Activated naive CD8-positive, alpha-beta T cell treated with anti-CD3 and anti-CD28 coated beads, Interleukin-2, amount 50 U/mL, for 24 hours (primary cell): Measurements from ENCODE around the gene AGPAT4.
A peak's percentile ranks its signal among the peaks of the same experiment; 100 is the strongest.

Source experiments
- ATAC-seq: fragments of 150-1000 bp; cut with Tn5 transposase; one replicate; pipeline ENCODE4 v1.10.0; 2021
- DNase-seq: peaks from one replicate; pipeline ENCODE4 v3.0.0; 2021
- H3K27ac Mint-ChIP-seq: one replicate; pipeline ENCODE4 v1.8.0; 2021; ENCODE audit warnings: mild to moderate bottlenecking, mixed read lengths
- H3K27me3 Mint-ChIP-seq: one replicate; pipeline ENCODE4 v1.8.0; 2021; ENCODE audit warnings: mixed read lengths
- H3K36me3 Mint-ChIP-seq: one replicate; pipeline ENCODE4 v1.8.0; 2021; ENCODE audit warnings: low read depth, mixed read lengths
- H3K4me1 Mint-ChIP-seq: one replicate; pipeline ENCODE4 v1.8.0; 2021; ENCODE audit warnings: mixed read lengths
- H3K4me3 Mint-ChIP-seq: one replicate; pipeline ENCODE4 v1.8.0; 2021; ENCODE audit warnings: mild to moderate bottlenecking, moderate library complexity, mixed read lengths
- H3K9me3 Mint-ChIP-seq: one replicate; pipeline ENCODE4 v1.8.0; 2021; ENCODE audit warnings: mixed read lengths

The AGPAT4 gene

DNA sequence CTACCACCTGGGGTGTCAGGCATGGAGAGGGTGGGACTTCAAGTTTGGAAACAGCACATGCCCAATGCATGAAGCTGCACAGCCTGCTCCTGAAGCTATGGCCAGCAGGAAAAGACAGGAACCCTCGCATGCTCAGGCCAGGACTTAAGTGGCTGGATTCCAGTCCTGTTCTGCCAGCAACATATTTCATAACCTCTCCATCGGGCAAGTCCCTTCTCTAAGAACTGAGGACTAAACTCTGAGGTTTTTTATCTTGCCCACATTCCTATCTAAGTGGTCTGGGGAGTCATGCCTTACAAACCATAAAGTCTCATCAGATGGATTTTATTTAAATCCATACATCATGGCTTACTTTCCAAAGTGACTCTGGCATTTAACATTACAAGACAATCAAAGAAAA, 27.5 kb upstream of the AGPAT4 start:
- DNase-seq (no peak), ATAC-seq (no peak)
- Mint-ChIP-seq H3K27ac (no peak overlapping the region), H3K36me3 (no peaks in the 10 kb centered on the region), H3K4me3 (no peak overlapping the region), H3K9me3 (no peaks in the 10 kb centered on the region), H3K4me1 (no peaks in the 10 kb centered on the region), H3K27me3 (peaks cover 1% of the 10 kb centered on the region)

DNA sequence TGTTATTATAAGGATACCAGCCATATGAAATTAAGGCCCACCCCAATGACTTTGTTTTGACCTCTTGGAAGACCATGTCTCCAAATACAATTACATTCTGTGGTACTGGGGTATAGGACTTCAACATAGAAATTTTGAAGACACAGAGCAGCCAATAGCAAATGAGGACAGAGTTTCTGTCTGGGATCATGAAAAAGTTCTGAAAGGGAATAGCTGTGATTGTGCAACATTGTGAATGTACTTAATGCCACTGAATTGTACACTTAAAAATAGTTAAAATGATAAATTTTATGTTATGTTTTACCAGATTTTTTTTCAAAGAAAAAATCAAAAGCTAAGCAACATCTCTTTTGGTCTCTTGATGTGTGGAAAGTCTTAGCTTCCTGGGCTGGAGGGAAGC, 27.0 kb upstream of the AGPAT4 start:
- Mint-ChIP-seq H3K9me3 (no peaks in the 10 kb centered on the region), H3K27ac (no peak overlapping the region), H3K4me1 (no peaks in the 10 kb centered on the region), H3K36me3 (no peaks in the 10 kb centered on the region), H3K4me3 (no peak overlapping the region), H3K27me3 (peaks cover 1% of the 10 kb centered on the region)
- DNase-seq: no peak
- no peak for ATAC-seq

- no peak for DNase-seq
- Mint-ChIP-seq H3K27ac (no peak overlapping the region), H3K4me3 (no peak overlapping the region), H3K36me3 (no peaks in the 10 kb centered on the region), H3K27me3 (peaks cover 1% of the 10 kb centered on the region), H3K9me3 (no peaks in the 10 kb centered on the region), H3K4me1 (no peaks in the 10 kb centered on the region)
- no peak for ATAC-seq
Measured at GRCh38 chr6:161299726-161300125, 25.9 kb upstream of the AGPAT4 start.

- H3K36me3 Mint-ChIP-seq: no peaks in the 10 kb centered on the region
- no peak overlapping the region for H3K4me3 Mint-ChIP-seq
- H3K27ac Mint-ChIP-seq: no peak overlapping the region
- no peaks in the 10 kb centered on the region for H3K9me3 Mint-ChIP-seq
- H3K4me1 Mint-ChIP-seq: no peaks in the 10 kb centered on the region
- peaks cover 1% of the 10 kb centered on the region for H3K27me3 Mint-ChIP-seq
- DNase-seq (no peak), ATAC-seq (no peak)
Measured at GRCh38 chr6:161295784-161296183, 21.9 kb upstream of the AGPAT4 start.

- ATAC-seq: no peak
- Mint-ChIP-seq H3K27me3 (peaks cover 1% of the 10 kb centered on the region), H3K4me3 (no peak overlapping the region), H3K36me3 (no peaks in the 10 kb centered on the region), H3K4me1 (no peaks in the 10 kb centered on the region), H3K9me3 (no peaks in the 10 kb centered on the region), H3K27ac (no peak overlapping the region)
- DNase-seq: no peak
Measured at GRCh38 chr6:161292650-161293281, 18.9 kb upstream of the AGPAT4 start.

DNA sequence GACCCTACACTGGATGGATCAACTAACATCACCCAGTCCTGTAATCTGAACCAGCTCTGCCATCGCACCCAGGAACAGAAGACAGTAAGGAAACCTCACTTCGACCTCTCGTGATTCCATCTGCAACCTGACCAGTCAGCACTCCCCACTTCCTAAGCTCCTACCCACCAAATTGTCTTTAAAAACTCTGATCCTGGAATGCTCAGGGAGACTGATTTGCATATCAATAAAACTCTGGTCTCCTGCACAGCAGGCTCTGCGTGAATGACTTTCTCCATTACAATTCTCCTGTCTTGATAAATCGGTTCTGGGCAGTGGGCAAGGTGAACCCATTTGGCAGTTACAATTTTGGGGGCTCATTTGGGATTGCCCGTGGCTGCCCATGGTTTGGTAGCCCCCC, 18.3 kb upstream of the AGPAT4 start:
- DNase-seq: no peak
- Mint-ChIP-seq H3K4me3 (no peak overlapping the region), H3K9me3 (no peaks in the 10 kb centered on the region), H3K27ac (no peak overlapping the region), H3K27me3 (peaks cover 1% of the 10 kb centered on the region), H3K4me1 (no peaks in the 10 kb centered on the region), H3K36me3 (no peaks in the 10 kb centered on the region)
- ATAC-seq: no peak

- DNase-seq (no peak), ATAC-seq (no peak)
- no peak overlapping the region for H3K27ac Mint-ChIP-seq
- no peaks in the 10 kb centered on the region for H3K36me3 Mint-ChIP-seq
- no peaks in the 10 kb centered on the region for H3K9me3 Mint-ChIP-seq
- no peak overlapping the region for H3K4me3 Mint-ChIP-seq
- peaks cover 3% of the 10 kb centered on the region for H3K27me3 Mint-ChIP-seq
- H3K4me1 Mint-ChIP-seq: no peaks in the 10 kb centered on the region
Measured at GRCh38 chr6:161290751-161291150, 16.9 kb upstream of the AGPAT4 start.

DNA sequence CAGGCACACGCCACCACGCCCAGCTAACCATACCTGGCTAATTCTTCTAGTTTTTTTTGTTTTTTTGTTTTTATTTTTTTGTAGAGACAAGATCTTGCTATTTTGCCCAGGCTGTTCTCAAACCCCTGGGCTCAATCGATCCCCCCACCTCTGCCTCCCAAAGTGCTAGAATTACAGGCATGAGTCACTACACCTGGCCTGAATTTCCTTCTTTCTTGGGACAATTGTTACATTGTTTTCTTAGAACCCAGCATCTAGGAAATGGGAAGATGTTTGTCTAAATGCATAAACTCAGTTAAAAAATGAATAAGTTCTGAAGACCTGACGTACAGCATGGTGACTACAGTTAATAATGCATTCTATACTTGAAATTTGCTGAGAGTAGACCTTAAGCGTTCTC, 10.8 kb upstream of the AGPAT4 start:
- no peaks in the 10 kb centered on the region for H3K36me3 Mint-ChIP-seq
- peaks cover 11% of the 10 kb centered on the region for H3K9me3 Mint-ChIP-seq
- peaks cover 11% of the 10 kb centered on the region for H3K27me3 Mint-ChIP-seq
- H3K4me1 Mint-ChIP-seq: no peaks in the 10 kb centered on the region
- H3K4me3 Mint-ChIP-seq: no peak overlapping the region
- H3K27ac Mint-ChIP-seq: no peak overlapping the region
- ATAC-seq: no peak
- DNase-seq: no peak

DNA sequence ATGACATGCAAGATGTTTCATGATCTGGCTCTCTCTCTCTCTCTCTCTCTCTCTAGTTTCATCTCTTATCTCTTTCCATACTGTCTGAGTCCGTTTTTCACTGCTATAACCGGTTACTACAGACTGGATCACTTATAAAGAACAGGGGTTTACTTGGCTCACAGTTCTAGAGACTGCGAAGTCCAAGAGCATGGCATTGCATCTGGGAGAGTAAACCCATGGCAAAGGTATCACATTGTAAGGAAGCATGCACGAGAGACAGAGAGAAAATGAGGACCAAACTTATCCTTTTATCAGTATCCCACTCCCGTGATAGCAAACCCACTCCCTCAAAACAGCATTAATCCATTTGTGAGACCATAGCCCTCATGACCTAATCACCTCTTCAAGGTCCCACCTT, 7.2 kb upstream of the AGPAT4 start:
- H3K27me3 Mint-ChIP-seq: peaks cover 10% of the 10 kb centered on the region

GRCh38 chr6:161279677-161280415, 6.0 kb upstream of the AGPAT4 start:
- DNase-seq (no peak), ATAC-seq (no peak)
- Mint-ChIP-seq H3K4me3 (no peak overlapping the region), H3K27ac (no peak overlapping the region), H3K9me3 (peaks cover 11% of the 10 kb centered on the region), H3K27me3 (peaks cover 12% of the 10 kb centered on the region), H3K36me3 (no peaks in the 10 kb centered on the region), H3K4me1 (peaks cover under 1% of the 10 kb centered on the region)

More for the DNA sequence above, 7.2 kb upstream of the AGPAT4 start:
- H3K36me3 Mint-ChIP-seq: no peaks in the 10 kb centered on the region
- no peaks in the 10 kb centered on the region for H3K4me1 Mint-ChIP-seq
- no peak overlapping the region for H3K27ac Mint-ChIP-seq
- ATAC-seq (no peak), DNase-seq (no peak)
- H3K9me3 Mint-ChIP-seq: peaks cover 11% of the 10 kb centered on the region
- H3K4me3 Mint-ChIP-seq: no peak overlapping the region

DNA sequence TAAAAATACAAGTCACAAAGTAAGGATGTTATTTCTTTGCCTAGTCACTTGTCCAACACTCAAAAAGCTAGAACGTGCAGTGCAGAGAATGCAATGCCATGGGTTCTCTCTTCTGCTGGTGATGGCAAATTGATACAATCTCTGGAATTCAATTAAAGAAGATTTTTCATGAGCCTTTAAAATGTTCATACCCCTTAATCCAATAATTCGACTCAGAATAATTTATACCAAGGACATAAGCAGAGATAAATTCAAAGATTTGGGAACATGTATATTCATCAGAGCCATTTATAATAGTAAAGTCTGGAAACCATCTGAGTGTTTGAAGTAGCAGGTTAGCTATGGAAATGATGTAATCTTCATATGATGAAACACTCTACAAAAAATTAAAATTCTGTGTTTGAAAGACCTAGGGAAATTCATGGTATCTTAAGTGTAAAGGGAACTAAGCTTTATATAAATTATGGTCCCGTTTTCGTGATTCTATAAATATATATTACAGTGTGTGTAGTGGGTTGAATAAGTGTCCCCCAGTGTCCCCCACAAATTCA, 2.8 kb upstream of the AGPAT4 start:
- Mint-ChIP-seq H3K4me1 (peaks cover 21% of the 10 kb centered on the region), H3K4me3 (no peak overlapping the region), H3K9me3 (peaks cover 11% of the 10 kb centered on the region), H3K27me3 (peaks cover 11% of the 10 kb centered on the region), H3K27ac (no peak overlapping the region), H3K36me3 (no peaks in the 10 kb centered on the region)
- no peak for ATAC-seq
- DNase-seq: no peak

DNA sequence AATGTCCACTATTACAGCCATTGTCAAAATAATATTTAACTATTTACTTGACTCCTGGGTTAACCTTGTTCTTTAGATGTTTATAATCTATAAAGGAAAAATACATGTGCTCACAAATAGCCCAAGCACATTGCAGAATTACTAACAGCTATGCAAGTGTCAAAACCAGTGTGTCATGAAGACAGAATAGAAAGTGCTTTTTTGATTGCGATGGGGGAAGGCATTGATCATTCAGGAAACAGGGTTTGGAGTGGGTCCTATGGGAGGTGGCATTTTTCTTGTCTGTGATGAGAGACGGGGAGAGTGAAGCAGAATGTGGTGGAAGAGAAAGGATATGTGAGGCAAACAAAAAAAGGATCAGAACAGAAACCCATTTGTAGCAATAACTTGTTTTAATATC, 1.0 kb upstream of the AGPAT4 start:
- no peak for DNase-seq
- no peak overlapping the region for H3K4me3 Mint-ChIP-seq
- no peaks in the 10 kb centered on the region for H3K9me3 Mint-ChIP-seq
- no peak for ATAC-seq
- H3K27ac Mint-ChIP-seq: no peak overlapping the region
- no peaks in the 10 kb centered on the region for H3K36me3 Mint-ChIP-seq
- H3K27me3 Mint-ChIP-seq: peaks cover 5% of the 10 kb centered on the region
- peaks cover 21% of the 10 kb centered on the region for H3K4me1 Mint-ChIP-seq

GRCh38 chr6:161274488-161274858, 612 bp upstream of the AGPAT4 start:
- Mint-ChIP-seq H3K27ac (peak overlapping the region; percentile 81), H3K36me3 (peaks cover 2% of the 10 kb centered on the region), H3K4me3 (peak overlapping the region; percentile 83), H3K27me3 (peaks cover 5% of the 10 kb centered on the region), H3K9me3 (no peaks in the 10 kb centered on the region), H3K4me1 (peaks cover 21% of the 10 kb centered on the region)
- ATAC-seq (no peak), DNase-seq (no peak)

GRCh38 chr6:161273274-161273751, 548 bp downstream of the AGPAT4 start:
- DNase-seq: peak; percentile 20
- Mint-ChIP-seq H3K36me3 (peaks cover 2% of the 10 kb centered on the region), H3K27ac (peak overlapping the region; percentile 69), H3K9me3 (no peaks in the 10 kb centered on the region), H3K4me1 (peaks cover 21% of the 10 kb centered on the region), H3K27me3 (peaks cover 5% of the 10 kb centered on the region), H3K4me3 (peak overlapping the region; percentile 83)
- peak; percentile 4 for ATAC-seq

DNA sequence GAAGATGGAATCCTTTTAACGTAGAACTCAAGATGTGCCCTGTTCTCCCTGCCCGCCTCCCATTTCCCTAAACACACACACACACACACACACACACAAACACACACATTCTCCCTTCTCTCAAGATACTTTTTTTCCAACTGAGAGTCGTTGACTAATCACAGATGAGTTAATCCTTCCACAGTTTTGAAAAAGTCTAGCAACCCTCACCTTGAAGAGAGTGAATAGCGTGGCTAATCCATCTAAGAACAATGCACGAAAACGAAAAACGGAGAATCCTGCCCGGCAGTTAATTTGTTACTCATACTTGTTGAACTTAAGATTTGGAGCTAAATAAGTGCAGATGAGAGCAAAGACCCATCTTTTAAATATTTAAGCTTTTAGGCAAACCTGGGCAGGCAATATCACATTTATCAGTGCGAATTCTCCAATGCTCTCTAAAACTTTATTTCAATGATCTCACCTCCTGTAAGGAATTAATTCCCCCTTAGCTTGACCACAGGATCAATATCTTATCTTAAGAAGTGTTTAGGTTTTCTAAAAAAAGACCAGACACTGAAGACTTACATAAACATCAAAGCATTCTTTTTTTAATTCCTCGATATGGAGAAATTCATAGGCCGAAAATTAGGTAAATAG, 1.1 kb downstream of the AGPAT4 start:
- H3K36me3 Mint-ChIP-seq: peaks cover 2% of the 10 kb centered on the region
- H3K4me3 Mint-ChIP-seq: peak overlapping the region; percentile 83
- H3K27ac Mint-ChIP-seq: peak overlapping the region; percentile 69
- H3K4me1 Mint-ChIP-seq: peaks cover 21% of the 10 kb centered on the region
- no peaks in the 10 kb centered on the region for H3K9me3 Mint-ChIP-seq
- ATAC-seq (no peak), DNase-seq (no peak)
- H3K27me3 Mint-ChIP-seq: peaks cover 5% of the 10 kb centered on the region
